ENCODE data around the gene NANOS3.
A peak's percentile ranks its signal among the peaks of the same experiment; 100 is the strongest.
"Not testable (repeated sequence)": the region's sequence is repeated elsewhere in the genome, so short reads cannot be mapped to it uniquely, and the experiment has no call there.

NANOS3 gene

DNA sequence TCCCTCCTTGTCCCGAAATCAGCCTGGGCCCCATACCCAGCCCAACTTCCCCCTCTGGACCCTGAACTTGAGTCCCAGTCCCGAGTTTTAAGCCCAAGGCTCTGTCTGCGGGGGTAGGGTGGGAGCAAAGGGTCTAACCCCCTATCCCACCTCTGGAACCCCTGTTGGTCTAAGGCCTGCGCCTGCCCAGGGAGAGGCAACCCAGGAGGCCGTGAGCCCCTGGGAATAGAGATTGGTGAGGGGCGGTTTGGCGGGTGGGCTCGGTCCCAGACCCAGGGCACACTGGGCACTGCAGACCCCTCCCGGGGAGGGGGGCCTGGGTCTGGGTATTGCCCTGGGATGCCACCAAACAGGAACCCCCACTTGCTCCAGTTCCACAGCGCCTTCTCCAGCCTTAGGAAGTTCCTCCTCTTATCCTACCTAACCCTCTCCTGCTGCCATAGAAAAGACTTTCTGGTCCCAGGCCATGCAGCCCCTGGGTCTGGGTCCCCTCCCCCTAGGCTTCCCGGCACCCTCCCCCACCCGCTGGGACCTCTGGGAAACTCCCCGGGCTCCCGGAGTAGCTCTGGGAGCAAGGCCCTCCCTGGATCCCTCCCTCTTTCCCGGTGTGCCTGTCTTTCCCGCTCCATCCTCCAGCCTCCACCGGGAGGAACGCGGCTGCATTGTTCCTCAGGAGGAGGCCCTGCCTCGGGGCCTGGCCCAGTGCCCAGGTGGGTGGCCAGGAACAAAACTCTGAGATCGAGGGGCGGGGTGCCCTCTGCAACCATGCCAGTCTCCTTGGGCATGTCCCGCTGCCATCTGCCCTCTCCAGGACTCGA is 33.6 kb upstream of the NANOS3 start:
- no peak for DNase-seq (ENCODE audit: low read depth)

- DNase-seq (ENCODE audit: low read depth): no peak
Observed at GRCh38 chr19:13844130-13844631, 32.8 kb upstream of the NANOS3 start.

GRCh38 chr19:13846557-13847406 is 30.2 kb upstream of the NANOS3 start:
- peak; percentile 89 for DNase-seq (ENCODE audit: low read depth)

DNA sequence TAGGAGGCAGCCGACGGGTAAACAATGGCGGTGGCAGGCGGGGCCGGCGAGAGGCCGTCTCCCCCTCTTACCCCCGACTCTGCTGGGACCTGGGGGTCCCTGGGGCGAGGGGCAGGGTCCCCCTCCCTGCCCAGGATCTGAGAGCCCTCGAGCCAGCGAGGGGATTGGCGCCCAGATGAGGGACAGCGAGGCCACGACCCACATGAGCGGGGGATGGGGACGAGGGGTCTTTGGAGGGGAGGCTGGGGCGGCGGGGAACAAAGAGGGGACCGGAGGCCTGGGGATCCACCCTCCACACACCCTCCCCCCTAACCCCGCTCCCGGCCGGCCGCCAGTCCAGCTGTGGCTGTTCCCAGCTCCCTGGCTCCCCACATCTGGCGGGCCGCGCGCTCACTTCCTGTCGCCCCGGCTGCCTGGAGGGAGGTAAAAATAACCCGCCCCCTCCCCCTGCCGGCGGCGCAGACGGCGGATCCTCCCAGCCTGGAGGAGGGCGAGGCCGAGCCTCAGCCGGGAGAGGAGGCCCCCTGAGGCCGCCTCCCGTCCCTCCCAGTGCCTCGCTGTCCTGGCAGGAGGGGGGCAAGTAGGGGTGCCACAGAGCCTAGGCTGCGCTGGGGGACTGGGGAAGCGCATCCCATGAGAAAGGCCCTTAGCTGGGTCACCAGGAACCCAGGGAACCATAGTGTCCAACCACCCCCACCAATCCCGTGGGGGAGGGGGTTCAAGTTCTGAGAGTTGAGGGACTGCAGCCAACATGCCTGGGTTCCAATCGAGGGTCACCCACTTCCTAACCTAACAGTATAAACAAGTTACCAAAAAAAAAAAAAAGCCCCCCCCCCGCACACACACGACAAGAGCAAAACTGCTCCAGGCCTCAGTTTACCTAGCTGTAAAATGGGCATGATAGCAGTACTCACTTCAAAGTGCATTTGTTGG is 29.3 kb upstream of the NANOS3 start:
- peak; percentile 73 for DNase-seq (ENCODE audit: low read depth)

DNA sequence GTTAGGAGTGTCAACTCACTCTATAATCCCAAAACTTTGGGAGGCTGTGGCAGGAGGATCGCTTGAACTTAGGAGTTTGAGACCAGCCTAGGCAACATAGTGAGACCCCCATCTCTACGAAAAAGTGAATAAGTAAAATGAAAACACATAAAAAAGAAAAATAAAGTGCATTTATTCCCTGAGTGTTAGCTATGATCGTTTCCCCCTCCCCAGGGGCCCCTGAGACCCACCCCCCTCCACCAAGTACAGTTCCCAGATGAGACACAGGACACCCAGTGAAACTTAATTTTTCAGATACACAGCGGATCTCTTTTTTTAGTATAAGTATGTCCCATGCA is 28.6 kb upstream of the NANOS3 start:
- no peak for DNase-seq (ENCODE audit: low read depth)

GRCh38 chr19:13848798-13849676 is 27.9 kb upstream of the NANOS3 start:
- no peak for DNase-seq (ENCODE audit: low read depth)

DNA sequence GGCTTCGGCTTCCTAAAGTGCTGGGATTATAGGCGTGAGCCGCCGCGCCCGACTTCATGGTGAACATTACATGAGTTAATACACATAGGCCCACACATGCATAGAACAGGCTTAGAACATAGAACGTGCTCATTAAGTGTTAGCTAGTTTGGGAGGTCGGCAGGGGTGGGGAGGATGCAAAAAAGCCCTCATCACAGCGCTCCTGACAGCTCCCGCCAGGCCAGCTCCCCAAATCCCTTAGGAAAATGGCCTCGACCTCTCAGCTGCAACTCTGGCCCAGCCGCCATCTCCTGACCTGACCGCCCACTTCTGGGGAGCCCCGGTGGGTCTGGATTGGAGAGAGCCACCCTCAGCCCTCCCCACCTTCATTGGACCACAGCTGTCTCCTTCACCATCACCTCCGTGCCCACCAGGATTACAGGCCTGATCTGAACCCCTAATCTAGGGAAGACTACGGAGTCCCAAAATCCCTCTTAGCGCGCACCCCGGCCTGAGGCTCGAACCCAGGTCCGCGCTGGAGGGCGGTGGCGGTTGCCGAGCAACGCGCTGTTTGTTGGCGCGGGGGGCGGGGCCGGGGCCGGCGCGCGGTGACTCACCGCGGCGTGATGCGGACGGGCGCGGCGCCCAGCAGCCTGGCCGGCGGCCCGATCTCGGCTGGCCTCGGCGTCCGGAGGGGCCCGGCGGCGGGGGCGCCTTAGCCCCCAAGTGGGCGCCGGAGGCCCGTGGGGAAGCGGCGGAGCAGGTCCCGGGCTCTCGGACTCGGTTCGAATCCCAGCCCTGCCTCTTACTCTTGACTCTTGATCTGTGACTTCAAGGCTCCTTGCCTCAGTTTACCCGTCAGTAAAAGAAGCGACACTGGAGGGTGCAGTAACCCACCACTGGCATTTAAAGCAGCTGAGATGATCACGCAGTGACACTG is 26.7 kb upstream of the NANOS3 start:
- no peak for DNase-seq (ENCODE audit: low read depth)

DNA sequence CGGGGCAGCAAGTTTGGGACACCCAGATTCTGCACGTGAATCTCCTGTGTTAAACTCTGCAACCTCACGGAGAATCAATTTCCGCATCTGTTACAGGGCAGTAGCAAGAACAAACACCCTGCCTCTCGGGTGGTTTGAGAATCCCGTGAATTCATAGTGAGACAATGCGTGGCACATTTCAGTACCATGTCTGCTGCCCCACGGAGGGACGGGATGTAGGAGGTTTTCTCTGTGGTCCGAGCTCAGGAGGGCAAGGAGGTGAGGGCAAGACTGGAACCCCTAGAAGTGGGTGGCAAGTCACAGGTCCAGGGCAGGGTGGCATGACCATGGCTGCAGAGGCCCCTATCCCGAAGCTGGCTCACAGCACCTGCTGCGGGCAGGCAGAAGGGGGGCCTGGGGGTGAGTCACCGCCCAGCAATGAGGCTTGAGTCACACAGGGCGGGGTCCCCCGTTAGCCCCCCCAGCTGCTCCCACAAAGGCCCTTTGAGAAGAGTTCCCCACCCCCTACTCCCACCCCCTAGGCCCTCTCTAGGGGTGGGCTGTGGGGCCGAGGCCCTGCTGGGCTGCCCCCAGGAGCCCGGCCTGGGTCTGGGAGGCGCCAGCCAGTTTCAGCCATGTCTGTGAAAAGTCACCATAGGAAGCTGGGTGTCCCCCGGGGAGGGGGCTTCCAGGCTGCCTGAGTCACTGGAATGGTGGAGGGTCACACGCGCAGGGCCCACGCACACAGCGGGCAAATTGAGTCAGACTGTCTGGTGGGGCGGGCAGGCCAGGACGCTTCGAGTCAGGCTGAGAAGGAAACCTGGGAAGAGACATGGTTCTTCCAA is 25.8 kb upstream of the NANOS3 start:
- DNase-seq (ENCODE audit: low read depth): no peak

GRCh38 chr19:13851734-13852114 is 25.2 kb upstream of the NANOS3 start:
- DNase-seq (ENCODE audit: low read depth): not testable (repeated sequence)

DNA sequence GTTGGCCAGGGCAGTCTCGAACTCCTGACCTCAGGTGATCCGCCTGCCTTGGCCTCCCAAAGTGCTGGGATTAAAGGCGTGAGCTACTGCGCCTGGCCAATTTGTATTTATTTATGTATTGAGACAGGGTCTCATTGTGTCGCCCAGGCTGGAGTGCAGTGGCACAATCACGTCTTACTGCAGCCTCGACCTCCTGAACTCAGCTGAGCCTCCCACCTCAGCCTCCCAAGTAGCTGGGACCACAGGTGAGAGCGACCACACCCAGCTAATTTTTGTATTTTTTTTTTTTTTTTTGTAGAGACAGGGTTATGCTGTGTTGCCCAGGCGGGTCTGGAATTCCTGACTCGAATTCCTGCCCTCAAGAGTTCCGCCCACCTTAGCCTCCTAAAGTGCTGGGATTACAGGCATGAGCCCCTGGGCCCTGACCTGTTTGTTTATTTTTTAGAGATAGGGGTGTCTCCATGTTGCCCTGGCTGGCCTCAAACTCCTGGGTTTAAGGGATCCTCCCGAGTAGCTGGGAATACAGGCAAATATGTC is 24.7 kb upstream of the NANOS3 start:
- not testable (repeated sequence) for DNase-seq (ENCODE audit: low read depth)

DNA sequence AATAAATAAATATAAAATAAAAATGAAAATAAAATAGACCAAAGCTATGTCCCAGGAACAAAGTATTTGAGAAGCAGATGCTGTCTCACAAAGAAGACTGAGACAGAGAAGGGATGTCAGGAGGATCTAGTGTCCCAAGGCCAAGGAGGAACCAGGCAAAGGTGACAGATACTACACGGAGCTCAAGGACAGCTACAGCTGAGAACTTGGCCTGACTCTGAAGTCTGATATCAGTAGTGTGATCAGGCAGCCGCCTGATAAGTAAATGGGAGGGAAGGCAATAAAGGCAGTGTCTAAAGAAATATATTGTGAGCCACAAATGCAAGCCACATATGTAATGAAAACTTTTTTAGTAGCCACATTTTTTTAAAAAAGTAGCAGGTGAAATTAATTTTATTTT is 20.4 kb upstream of the NANOS3 start:
- DNase-seq (ENCODE audit: low read depth): no peak

DNA sequence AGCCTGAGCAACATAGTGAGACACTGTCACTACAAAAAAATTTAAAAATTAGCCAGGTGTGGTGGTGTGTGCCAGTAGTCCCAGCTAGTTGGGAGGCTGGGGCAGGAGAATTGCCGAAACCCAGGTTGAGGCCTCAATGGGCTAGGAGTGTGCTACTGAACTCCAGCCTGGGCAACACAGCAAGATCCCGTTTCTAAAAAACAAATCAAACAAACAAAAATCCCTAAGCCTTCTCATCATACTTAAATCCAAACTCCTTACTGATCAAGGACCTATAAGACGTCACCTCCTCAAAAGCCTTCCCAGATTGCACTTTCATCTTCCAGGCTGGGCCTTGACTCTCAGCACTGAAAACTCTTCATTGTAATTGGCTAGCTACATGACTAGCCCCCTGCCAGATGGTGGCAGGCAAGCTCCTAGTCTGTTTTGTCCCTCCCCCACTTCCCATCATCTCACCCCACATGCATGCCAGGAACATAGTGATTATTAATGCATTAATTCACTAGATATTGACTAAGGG is 17.5 kb upstream of the NANOS3 start:
- no peak for DNase-seq (ENCODE audit: low read depth)

DNA sequence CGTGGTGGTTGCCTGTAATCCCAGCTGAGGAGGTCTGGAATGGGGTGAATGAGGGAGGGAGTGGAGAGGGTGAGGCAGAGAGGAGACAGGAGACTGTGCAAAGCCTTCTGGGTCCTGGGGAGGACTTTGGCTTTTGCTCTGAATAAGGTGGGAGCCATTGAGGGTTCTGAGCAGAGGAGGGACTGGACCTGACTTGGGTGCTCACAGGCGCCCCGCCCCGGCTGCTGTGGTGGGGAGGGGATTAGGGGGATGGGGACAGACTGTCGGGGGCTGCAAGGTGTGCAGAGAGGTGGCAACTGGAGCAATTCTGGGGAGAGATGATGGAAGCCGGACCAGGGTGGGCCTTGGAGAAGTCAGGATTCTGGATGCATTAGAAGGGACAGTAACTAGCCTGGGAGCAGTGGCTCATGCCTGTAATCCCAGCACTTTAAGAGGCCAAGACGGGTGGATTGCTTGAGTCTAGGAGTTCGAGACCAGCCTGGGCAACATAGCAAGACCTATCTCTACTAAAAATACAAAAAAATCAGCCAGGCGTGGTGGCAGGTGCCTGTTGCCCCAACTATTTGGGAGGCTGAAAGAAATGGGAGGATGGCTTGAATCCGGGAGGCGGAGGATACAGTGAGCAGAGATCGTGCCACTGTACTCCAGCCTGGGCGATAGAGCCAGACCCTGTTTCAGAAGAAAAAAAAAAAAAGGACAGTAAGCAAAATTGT is 16.1 kb upstream of the NANOS3 start:
- no peak for DNase-seq (ENCODE audit: low read depth)

DNA sequence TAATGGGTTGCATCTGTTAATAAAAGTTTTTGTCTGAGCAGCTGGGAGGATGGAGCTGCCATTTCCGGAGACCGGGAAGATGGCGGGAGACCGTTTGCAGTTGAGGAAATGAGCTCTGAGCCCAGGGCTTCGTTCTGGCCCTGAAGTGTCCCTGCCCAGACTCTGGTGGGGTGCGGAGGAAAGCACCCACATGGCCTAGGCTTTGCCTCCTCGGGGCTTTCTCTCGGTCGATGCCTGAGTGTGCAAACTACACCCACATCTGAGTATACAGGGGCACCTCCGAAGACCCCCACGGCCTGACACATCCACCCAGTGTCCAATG is 15.6 kb upstream of the NANOS3 start:
- no peak for DNase-seq (ENCODE audit: low read depth)

- peak; percentile 84 for DNase-seq (ENCODE audit: low read depth)
Observed at GRCh38 chr19:13861714-13862531, 15.0 kb upstream of the NANOS3 start.

GRCh38 chr19:13864046-13864666 is 12.8 kb upstream of the NANOS3 start:
- no peak for DNase-seq (ENCODE audit: low read depth)
